H9 (cell line): ENCODE results near the gene ZNF665. TPM values are rescaled to one million over a fixed set of nuclear protein-coding genes. Genes with fewer than 3 reads are reported as not detected.
"Not testable (repeated sequence)": the region's sequence is repeated elsewhere in the genome, so short reads cannot be mapped to it uniquely, and the experiment has no call there.

Experiments
- DNase-seq: peaks from one replicate; pipeline ENCODE4 v3.0.0-alpha.2; 2017
- H2AFZ ChIP-seq: one replicate; pipeline ENCODE4 v1.6.1; 2013; ENCODE audit warnings: mild to moderate bottlenecking, low read length, control low read depth, moderate library complexity
- H2AK5ac ChIP-seq: 2 replicates; pipeline ENCODE4 v1.6.1; 2013; ENCODE audit warnings: low read length, control low read depth, mixed read lengths; ENCODE audit not compliant: insufficient read length
- H2BK120ac ChIP-seq: one replicate; pipeline ENCODE4 v1.6.1; 2013; ENCODE audit warnings: low read depth, mild to moderate bottlenecking, low read length, control low read depth, inconsistent platforms; ENCODE audit not compliant: poor library complexity, severe bottlenecking
- H2BK12ac ChIP-seq: 2 replicates; pipeline ENCODE4 v1.6.1; 2013; ENCODE audit warnings: low read length, control low read depth, mixed read lengths, low read depth; ENCODE audit not compliant: insufficient read length
- H2BK15ac ChIP-seq: 2 replicates; pipeline ENCODE4 v1.6.1; 2013; ENCODE audit warnings: low read depth, low read length, control low read depth
- H2BK20ac ChIP-seq: one replicate; pipeline ENCODE4 v1.6.1; 2013; ENCODE audit warnings: low read depth, mild to moderate bottlenecking, low read length, control low read depth, inconsistent platforms; ENCODE audit not compliant: poor library complexity, severe bottlenecking
- H2BK5ac ChIP-seq: 2 replicates; pipeline ENCODE4 v1.6.1; 2013; ENCODE audit warnings: low read length, control low read depth, mixed read lengths; ENCODE audit not compliant: insufficient read length
- H3K14ac ChIP-seq: 2 replicates; pipeline ENCODE4 v1.6.1; 2013; ENCODE audit warnings: low read length, control low read depth; ENCODE audit not compliant: insufficient read depth
- H3K18ac ChIP-seq: 2 replicates; pipeline ENCODE4 v1.6.1; 2013; ENCODE audit warnings: low read depth, mild to moderate bottlenecking, mixed read lengths, low read length, control low read depth; ENCODE audit not compliant: insufficient read length
- H3K23ac ChIP-seq: 2 replicates; pipeline ENCODE4 v1.6.1; 2013; ENCODE audit warnings: low read length, control low read depth, mixed read lengths, low read depth; ENCODE audit not compliant: insufficient read length
- H3K23me2 ChIP-seq: 2 replicates; pipeline ENCODE4 v1.6.1; 2013; ENCODE audit warnings: low read depth, mild to moderate bottlenecking, mixed read lengths, low read length, control low read depth; ENCODE audit not compliant: insufficient read length, poor library complexity, severe bottlenecking
- H3K27ac ChIP-seq: 2 replicates; pipeline ENCODE4 v1.5.1; 2013; ENCODE audit warnings: low read length, control low read depth, mixed read lengths, low read depth; ENCODE audit not compliant: insufficient read length
- H3K27me3 ChIP-seq: 2 replicates; pipeline ENCODE4 v1.6.1; 2013; ENCODE audit warnings: low read length, control low read depth, inconsistent platforms; ENCODE audit not compliant: insufficient read depth
- H3K4ac ChIP-seq: 2 replicates; pipeline ENCODE4 v1.6.1; 2013; ENCODE audit warnings: low read depth, mild to moderate bottlenecking, control low read depth, inconsistent platforms, low read length, moderate library complexity
- H3K4me1 ChIP-seq: 2 replicates; pipeline ENCODE4 v1.6.1; 2013; ENCODE audit warnings: low read length, control low read depth, inconsistent platforms; ENCODE audit not compliant: insufficient read depth
- H3K4me2 ChIP-seq: 2 replicates; pipeline ENCODE4 v1.6.1; 2013; ENCODE audit warnings: low read length, control low read depth, mixed read lengths; ENCODE audit not compliant: insufficient read length, insufficient read depth
- H3K56ac ChIP-seq: 2 replicates; pipeline ENCODE4 v1.6.1; 2013; ENCODE audit warnings: low read depth, mild to moderate bottlenecking, mixed read lengths, low read length, control low read depth; ENCODE audit not compliant: insufficient read length
- H3K79me1 ChIP-seq: 2 replicates; pipeline ENCODE4 v1.6.1; 2013; ENCODE audit warnings: low read depth, mild to moderate bottlenecking, moderate library complexity, low read length, control low read depth, inconsistent platforms; ENCODE audit not compliant: insufficient read depth, poor library complexity, severe bottlenecking
- H3K79me2 ChIP-seq: 2 replicates; pipeline ENCODE4 v1.6.1; 2013; ENCODE audit warnings: low read length, control low read depth, inconsistent platforms; ENCODE audit not compliant: insufficient read depth
- H3K9ac ChIP-seq: 2 replicates; pipeline ENCODE4 v1.6.1; 2013; ENCODE audit warnings: low read length, control low read depth, mixed read lengths; ENCODE audit not compliant: insufficient read length; ENCODE audit errors: extremely low read depth
- H3K9me3 ChIP-seq: one replicate; pipeline ENCODE4 v1.6.1; 2013; ENCODE audit warnings: low read depth, low read length, inconsistent platforms; ENCODE audit not compliant: control insufficient read depth
- H3T11ph ChIP-seq: one replicate; pipeline ENCODE4 v1.6.1; 2013; ENCODE audit warnings: mild to moderate bottlenecking, low read length, control low read depth, inconsistent platforms
- H4K20me1 ChIP-seq: one replicate; pipeline ENCODE4 v1.6.1; 2013; ENCODE audit not compliant: control insufficient read depth, insufficient read length, insufficient read depth
- H4K5ac ChIP-seq: 2 replicates; pipeline ENCODE4 v1.6.1; 2013; ENCODE audit warnings: low read depth, mild to moderate bottlenecking, mixed read lengths, low read length, control low read depth; ENCODE audit not compliant: insufficient read length
- H4K8ac ChIP-seq: replicated peaks from 2 replicates; pipeline ENCODE4 v1.6.1; 2013; ENCODE audit warnings: low read length, control low read depth, mixed read lengths, low read depth; ENCODE audit not compliant: insufficient read length
- H4K91ac ChIP-seq: 2 replicates; pipeline ENCODE4 v1.6.1; 2013; ENCODE audit warnings: low read depth, mild to moderate bottlenecking, moderate library complexity, mixed read lengths, low read length, control low read depth; ENCODE audit not compliant: insufficient read length
- H3K27ac Mint-ChIP-seq, 3 experiments: 2 replicates in 2 of 3; 3 replicates in 1 of 3; pipeline ENCODE4 v1.8.0; 2020 to 2021; ENCODE audit warnings: mixed read lengths in 3 of 3, mild to moderate bottlenecking in 1 of 3, moderate library complexity in 1 of 3
- H3K27me3 Mint-ChIP-seq: 2 replicates; pipeline ENCODE4 v1.8.0; 2021; ENCODE audit warnings: low read depth, mild to moderate bottlenecking, moderate library complexity, mixed read lengths
- H3K36me3 Mint-ChIP-seq, 3 experiments: 2 replicates in 2 of 3; 3 replicates in 1 of 3; pipeline ENCODE4 v1.8.0; 2020 to 2021; ENCODE audit warnings: low read depth in 3 of 3, mixed read lengths in 3 of 3; ENCODE audit not compliant: insufficient read depth in 1 of 3
- H3K4me1 Mint-ChIP-seq, 2 experiments: 2 replicates each; pipeline ENCODE4 v1.8.0; 2020; ENCODE audit warnings: mixed read lengths in 2 of 2
- H3K4me3 Mint-ChIP-seq, 2 experiments: 2 replicates in 1 of 2; 3 replicates in 1 of 2; pipeline ENCODE4 v1.8.0; 2020 to 2021; ENCODE audit warnings: mild to moderate bottlenecking in 2 of 2, mixed read lengths in 2 of 2, moderate library complexity in 1 of 2
- H3K9me3 Mint-ChIP-seq, 2 experiments: 2 replicates in 1 of 2; 3 replicates in 1 of 2; pipeline ENCODE4 v1.8.0; 2020; ENCODE audit warnings: mild to moderate bottlenecking in 2 of 2, mixed read lengths in 2 of 2, moderate library complexity in 1 of 2
- CTCF ChIP-seq: fragments of 200-600 bp; sonication (generic); conservative IDR thresholded peaks from 3 replicates; pipeline ENCODE4 v1.8.0; 2021; ENCODE audit warnings: antibody characterized with exemption, mild to moderate bottlenecking
- WGBS: extraction: QIAGEN DNeasy Blood & Tissue Kit; methylation state at CpG from one replicate; pipeline ENCODE4 v1.1.7; 2013; ENCODE audit warnings: missing lambda C conversion rate, low lambda C conversion rate, mixed read lengths; ENCODE audit not compliant: insufficient read length; ENCODE audit errors: extremely low coverage; 5-methylcytosine and 5-hydroxymethylcytosine counted together
- total RNA-seq: library from RNA; stranded (reverse); gene quantifications from 2 replicates; pipeline ENCODE4 v1.2.1, GENCODE V29; 2021

The ZNF665 gene
- total RNA-seq, 1 experiment from 2014 or later = 3.7 TPM

GRCh38 chr19:53185155-53185882 is 7.8 kb downstream of the ZNF665 start:
- H2BK20ac ChIP-seq, H2AK5ac ChIP-seq, H4K5ac ChIP-seq, H2BK12ac ChIP-seq, H3K4me1 ChIP-seq, H3K27ac ChIP-seq, H3K23me2 ChIP-seq, H3K27me3 ChIP-seq, H3K56ac ChIP-seq, H3K4me2 ChIP-seq, H3K79me1 ChIP-seq, H2BK120ac ChIP-seq, H3K27ac Mint-ChIP-seq, H3K4me3 Mint-ChIP-seq, H3T11ph ChIP-seq, DNase-seq, H3K9ac ChIP-seq, H3K27me3 Mint-ChIP-seq, H3K4me1 Mint-ChIP-seq, H3K18ac ChIP-seq, H4K20me1 ChIP-seq, H3K79me2 ChIP-seq, H3K23ac ChIP-seq, H4K8ac ChIP-seq, H3K4ac ChIP-seq, H2AFZ ChIP-seq, H4K91ac ChIP-seq, H2BK15ac ChIP-seq, H2BK5ac ChIP-seq, H3K14ac ChIP-seq: not testable (repeated sequence)
- peak; percentile 51 for TF ChIP-seq CTCF
- Mint-ChIP-seq H3K36me3 (peaks cover 26 to 48% (median 42%) of the 10 kb centered on the region in 3 experiments), H3K9me3 (peaks cover 22 to 24% of the 10 kb centered on the region in 2 experiments)
- WGBS = no CpG with 5 or more reads among the region's 19 CpGs
- H3K9me3 ChIP-seq = peaks cover 11% of the 10 kb centered on the region
